Activated gamma-delta T cell (primary cell): ENCODE data around the gene SLC25A25.
"Not testable (repeated sequence)": the region's sequence is repeated elsewhere in the genome, so short reads cannot be mapped to it uniquely, and the experiment has no call there.

Experiments
- DNase-seq: peaks from one replicate; lab custom pipeline; 2025; lab: John Stamatoyannopoulos, UW

The SLC25A25 gene

DNA sequence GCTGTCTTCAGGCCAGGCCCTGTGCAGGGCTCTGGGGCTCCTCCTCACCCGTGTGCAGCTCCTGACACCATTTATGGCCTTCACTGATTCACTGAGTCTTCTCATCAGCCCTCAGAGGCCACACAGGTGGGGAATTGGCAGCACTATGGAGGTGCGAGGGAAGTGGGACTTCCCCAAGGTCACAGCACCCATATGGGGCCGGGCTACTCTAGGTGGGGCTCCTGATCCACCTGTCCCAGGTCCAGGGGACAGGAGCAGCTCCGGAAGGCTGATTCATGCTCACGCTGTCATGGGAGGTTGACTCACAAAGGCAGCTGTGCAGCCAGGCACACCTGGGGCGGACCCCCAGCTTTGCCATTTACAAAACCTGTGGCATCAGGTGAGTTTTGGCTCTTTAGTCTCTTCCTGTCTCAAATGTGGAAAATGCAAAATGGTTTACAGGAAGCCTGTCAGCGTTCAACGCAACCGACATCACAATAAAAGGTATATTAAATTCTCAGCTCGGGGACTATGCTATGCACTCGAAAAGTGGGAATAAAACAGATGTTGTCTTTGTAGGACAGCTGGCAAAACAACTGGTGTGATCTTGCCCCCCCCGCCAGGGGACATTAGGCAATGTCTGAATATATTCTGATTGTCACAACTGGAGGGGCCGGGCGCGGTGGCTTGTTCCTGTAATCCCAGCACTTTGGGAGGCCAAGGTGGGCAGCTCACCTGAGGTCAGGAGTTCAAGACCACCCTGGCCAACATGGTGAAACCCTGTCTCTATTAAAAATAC lies 15.9 kb upstream of the SLC25A25 start:
- no peak for DNase-seq

DNA sequence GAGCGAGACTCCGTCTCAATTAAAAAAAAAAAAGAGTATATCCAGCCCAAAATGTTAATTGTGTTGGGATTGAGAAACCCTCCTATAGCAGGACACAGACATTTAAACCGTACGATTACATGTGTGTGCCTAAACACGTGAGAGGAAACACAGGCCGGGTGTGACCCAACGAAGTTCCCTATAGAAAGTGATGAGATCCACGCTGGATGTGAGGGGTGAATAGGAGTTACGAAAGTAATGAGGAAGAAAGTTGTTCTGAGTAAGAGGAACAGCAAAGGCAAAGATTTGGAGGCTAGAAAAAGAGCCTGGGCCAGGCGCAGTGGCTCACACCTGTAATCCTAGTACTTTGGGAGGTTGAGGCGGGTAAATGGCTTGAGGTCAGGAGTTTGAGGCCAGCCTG lies 14.5 kb upstream of the SLC25A25 start:
- DNase-seq = no peak

DNA sequence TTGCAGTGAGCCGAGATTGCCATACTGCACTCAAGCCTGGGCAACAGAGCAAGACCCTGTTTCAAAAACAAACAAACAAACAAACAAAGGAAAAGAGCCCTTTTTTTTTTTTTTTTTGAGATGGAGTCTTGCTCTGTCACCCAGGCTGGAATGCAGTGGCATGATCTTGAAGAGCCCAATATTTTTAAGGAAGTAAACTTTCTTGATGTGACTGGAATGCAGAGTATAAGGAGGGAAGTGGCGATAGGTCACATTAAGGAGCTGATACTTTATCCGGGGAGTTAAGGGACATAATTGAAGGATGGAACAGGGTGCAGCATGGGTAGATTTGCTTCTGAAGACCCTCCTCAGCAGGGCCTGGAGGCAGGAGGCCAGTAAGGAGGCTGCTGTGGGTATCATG lies 13.9 kb upstream of the SLC25A25 start:
- DNase-seq = no peak

DNA sequence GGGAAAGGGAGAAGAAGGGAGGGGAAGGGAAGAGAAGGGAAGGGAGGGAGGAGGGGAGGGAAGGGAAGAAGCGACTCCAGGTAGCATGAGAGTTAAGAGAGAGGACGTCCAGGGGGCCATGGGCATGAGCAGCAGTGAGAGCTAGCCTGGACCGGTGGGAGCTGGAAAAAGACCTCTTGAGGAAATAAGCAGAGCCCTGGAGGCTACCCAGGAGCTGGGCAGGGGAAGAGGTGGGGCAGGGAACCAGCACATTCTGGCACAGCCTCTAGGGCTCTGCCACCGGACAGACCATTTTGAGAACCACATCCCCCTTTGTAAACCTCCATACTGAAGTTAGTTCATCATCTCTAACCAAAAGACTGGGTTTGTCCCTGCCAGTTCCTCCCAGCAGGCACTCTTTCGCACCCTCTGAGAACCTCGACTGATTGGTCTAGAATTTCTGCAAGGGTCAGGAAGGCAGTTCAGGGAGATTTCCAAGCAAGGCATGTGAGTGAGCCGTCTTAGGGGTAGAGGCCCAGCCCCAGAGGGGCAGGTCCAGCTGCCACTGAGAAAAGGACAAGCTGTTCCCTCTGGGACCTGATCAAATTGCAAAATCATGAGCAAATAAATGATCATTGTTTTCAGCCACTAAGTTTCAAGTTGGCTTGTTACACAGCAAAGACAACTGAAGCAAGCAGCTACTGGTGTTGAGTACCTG lies 12.5 kb upstream of the SLC25A25 start:
- DNase-seq = no peak

DNA sequence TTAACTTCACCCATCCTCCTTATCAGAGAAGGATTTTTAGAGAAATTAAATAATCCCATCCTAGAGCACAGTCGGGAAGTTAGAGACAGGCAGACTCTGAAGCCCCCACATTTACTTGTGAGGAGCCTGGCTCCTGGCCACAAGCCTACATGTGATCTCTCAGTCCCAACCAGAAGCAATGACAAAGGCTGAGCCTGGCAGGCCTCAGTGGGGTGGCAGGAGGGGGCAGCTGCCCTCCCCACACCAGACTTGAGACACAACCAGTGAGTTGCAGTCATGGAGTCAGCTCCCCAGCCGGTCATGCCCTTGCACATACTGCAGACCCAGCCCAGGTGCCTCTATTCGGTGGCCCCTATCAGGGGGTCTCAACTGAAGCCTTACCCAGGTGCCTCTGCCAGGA lies 11.9 kb upstream of the SLC25A25 start:
- no peak for DNase-seq

DNA sequence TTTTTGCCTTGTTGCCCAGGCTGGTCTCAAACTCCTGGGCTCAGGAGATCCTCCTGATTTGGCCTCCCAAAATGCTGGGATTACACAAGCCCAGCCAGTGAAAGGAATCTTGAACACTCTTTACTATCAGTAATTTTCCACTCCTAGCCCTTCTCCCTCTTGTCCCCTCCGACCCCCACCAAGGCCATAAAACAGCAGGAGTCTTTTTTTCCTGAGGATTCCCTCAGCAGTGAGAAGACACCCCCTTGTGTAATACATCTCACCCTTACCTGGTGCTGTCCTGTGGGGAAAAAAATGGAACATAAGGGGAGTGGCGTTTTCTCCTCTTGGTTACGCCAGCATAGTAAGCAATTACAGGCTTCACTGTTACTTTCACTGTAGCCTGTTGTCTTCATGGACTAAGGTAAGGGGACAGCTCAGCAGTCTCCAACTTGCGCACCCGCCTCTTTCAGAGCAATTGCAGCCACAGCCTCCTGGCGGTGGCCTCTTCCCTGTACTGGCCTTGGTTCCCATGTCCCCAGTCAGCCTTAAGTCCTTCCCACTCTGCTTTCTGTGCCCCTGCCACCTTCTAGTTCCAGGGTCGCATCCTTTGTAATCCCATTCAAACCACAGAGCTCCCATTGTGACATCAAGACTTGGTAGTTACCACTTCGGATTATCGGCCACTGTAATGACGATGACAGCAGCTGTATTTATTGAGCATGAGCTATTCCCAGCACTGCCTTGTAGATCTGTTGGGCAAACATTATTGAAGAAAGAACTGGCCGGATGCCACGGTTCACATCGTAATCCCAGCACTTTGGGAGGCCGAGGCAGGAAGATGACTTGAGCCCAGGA lies 10.9 kb upstream of the SLC25A25 start:
- no peak for DNase-seq

DNA sequence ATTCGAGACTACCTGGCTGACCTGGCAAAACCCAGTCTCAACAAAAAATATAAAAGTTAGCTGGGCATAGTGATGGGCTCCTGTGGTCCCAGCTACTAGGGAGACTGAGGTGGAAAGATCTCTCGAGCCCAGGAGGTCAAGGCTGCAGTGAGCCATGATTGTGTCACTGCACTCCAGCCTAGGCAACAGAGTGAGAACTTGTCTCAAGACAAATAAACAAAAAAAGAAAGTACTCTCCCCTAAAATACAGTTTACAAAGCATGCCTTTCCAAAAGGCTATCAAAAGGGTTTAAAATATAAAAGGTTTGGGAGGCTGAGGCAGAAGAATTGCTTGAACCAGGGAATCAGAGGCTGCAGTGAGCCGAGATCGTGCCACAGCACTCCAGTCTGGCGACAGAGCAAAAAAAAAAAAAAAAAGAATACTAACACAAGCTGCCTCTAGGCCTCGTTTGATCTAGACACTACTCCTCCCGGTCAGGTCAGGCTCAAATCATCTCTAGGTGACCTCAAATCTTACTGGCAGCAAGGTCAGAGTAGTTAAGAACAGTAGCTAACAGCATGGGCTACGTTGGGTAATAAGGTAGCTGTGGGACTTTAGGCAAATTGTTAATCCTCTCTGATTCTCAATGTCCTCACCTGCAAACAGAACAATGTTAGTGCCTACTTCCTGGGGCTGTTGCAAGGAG lies 10.2 kb upstream of the SLC25A25 start:
- DNase-seq = no peak

DNA sequence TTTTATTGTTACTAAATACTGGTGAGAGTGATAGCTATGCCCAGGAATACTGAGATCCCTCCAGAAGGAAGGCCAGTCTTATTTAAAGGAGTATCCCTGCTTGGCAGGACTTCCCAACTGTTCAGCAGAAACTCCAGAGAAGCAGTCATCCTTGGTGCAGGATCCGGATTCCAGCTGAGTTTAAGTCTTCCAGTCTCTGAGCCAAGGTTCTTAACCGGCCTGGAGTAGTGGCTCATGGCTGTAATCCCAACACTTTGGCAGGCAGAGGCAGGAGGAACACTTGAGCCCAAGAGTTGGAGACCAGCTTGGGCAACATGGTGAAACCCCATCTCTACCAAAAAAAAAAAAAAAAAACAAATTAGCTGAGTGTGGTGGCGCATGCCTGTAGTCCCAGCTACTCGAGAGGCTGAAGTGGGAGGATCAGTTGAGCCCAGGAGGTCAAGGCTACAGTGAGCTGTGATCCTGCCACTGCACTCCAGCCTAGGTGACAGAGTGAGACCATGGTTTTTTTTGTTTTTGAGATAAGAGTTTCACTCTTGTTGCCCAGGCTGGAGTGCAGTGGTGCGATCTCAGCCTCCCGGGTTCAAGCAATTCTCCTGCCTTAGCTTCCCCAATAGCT lies 8.6 kb upstream of the SLC25A25 start:
- DNase-seq = no peak

DNA sequence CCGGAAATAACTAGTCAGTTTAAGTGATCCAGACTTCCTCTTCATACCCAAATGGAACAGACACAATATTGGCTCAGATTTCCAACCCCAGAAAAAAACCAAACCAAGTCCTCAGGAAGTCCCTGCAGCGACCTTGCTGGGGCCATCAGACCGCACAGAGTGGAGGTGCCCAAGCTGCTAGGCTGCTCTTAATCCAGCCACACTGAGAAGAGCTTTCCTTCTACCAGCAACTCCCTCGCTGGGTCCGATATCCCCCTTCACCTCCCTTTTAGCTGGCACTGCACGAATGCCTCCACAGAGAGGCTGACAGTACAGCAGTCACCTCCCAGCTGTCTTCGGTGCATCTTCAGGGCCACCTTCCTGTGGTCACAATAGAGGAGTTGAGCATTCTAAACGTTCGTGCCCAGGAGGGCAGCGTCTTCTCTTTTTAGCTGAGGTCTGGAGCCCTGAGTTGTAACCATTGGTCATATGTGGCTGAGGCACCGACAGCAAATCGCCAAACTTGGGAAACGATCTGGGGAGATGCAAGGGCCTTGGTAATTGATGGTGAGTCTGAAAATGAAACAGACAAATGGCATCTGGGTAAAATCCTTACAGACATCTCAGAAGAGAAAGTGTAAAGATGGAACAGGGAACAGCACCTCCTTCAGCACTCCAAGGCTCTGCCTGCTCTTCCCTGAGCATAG lies 6.6 kb upstream of the SLC25A25 start:
- DNase-seq = no peak

DNA sequence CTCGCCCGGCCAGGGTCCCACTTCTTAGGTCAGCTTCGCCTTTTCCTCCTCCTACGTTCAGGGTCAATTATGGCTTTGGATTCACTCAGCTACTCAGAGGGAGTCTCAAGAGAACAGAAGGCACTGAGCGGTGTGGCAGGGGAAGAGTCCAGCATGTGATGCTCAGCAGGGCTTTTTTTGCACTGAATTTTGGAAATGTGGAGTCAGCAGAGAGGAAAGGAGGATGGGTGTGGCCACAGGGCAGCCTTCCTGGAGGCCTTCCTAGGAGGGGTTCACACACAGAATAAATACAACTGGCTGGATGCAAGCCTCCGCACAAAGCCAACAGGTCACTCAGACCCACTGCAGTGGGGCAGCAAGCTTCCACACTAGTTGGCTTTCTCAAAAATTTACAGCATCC lies 5.8 kb upstream of the SLC25A25 start:
- DNase-seq = no peak

DNA sequence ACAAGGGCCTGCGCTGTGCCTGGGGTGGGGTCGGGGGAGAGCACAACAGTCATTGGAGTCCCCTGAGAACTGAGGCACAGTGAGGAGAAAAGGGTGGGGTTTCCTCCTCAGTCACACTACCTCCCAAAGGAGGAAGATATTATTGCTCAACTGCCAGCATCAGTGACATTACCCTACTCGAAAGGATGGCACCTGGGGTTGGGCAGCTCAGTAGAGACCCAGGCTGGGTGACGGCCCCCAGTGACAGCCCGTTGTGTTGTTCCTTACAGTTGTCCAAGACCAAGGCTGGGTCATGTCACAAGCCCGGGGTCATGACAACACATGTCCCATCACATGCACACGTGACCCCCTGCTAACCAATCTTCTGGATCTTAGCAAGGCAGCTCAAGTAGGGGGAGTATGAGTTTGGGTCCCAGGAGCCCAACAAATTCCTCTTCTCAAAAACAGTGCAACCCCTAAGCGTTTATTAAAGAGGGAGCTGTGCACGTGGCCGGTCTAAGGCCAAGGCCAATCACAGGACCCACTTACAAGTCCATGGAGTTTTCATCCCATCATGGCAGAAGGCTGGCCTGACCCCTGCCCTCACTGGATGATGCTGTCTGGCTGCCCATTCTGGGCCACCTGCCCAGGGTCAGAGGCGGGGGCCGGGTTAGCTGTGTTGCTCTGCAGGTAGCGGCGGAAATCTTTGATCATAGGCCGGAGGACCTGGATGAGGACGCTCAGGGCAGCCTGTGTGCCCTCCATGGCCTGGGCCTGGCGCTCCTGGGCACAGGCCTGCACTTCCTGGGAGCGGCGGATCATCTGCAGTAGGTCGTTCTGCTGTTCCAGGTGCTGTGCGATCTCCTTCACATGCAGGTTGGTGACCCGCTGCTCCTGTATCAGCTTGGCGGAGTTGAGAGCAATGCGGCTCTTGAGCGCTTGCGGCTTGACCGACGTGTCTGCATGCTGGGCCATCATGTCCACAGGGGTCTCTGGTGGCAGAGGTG lies 4.9 kb upstream of the SLC25A25 start:
- no peak for DNase-seq

DNA sequence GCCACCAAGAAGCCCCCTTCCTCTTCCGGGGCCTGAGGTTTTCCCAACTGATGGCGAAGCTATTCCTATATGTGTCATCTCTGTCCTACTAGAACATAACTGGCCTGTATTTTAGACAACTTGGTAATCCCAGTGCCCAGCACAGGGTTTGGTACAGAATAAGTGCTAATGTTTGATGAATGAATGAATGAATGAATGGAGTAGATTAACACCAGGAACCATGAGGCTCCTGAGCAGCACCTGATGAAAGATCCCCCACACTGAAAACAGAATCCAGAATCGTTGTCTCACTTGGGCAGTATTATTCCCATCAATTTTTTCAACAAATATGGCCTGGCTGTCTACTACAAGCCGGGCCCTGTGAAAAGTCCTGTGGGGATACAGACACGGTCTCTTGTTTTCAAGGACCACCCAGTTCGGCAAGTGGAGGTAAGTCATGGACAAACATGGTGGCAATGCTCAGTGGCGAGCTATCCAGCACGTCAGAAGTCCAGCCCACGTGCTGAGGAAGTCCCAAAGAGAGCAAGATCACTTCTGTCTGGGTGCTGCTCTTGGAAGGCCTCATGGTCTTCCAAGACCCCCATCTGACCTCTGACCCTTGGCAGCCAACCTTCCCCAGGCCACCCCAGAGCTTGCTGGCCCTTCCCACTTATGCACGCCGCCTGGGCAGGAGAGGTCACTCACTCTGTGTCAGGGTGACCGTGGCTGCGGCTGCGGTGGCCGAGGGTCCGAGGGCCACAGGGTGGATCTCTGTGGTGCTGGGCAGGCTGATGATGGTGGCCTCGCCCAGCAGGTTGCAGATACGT lies 1.9 kb upstream of the SLC25A25 start:
- no peak for DNase-seq

DNA sequence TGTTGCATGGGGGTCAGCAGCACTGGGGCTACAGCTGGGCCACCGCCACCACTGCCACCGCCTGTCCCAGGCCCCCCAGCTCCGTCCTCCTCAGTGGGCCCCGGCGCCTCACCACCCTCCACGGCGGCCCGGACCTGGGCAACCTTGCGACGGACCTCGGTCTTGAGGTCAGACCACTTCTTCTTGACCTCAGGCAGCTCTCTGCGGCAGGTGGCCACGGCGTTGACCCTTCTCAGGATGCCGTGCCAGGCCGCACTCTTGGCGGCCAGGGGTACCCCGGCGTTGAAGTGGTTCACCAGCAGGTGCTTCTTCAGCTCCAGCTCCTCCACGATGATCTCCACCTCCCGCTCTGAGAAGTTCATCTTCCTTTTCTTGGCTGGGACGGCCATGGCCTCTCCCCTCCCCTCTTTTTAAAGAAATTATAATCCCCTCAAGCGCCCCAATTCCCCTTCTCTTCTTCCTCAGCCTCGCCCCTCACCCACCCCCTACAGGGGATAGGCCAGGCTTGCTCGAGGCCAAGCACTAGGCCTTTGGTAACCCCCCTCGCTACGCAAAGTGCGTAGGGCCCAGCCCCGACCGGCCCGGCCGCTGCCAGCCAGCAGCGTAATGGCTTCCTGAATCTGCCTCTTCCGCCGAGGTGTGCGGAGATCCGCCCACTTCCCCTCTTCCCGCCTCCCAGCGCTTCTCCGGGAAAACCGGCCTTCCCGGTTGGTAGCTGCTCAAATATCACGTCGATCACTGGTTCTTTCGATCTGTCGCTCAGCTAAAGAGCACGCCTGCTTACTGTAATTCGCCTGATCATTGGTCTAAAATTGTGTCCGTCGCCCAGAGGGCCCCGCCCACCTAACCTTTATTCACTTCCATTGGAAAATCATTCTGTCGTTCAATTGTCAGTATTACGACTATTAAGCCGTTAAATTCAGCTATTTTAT lies 1.1 kb upstream of the SLC25A25 start, which contains the start of gene NAIF1:
Gene NAIF1, minus strand, starts transcription at position 608 of the 932 bp plus-strand sequence. Its CDS starts 219 bp downstream, at position 389.
- DNase-seq = peak; percentile 73

DNA sequence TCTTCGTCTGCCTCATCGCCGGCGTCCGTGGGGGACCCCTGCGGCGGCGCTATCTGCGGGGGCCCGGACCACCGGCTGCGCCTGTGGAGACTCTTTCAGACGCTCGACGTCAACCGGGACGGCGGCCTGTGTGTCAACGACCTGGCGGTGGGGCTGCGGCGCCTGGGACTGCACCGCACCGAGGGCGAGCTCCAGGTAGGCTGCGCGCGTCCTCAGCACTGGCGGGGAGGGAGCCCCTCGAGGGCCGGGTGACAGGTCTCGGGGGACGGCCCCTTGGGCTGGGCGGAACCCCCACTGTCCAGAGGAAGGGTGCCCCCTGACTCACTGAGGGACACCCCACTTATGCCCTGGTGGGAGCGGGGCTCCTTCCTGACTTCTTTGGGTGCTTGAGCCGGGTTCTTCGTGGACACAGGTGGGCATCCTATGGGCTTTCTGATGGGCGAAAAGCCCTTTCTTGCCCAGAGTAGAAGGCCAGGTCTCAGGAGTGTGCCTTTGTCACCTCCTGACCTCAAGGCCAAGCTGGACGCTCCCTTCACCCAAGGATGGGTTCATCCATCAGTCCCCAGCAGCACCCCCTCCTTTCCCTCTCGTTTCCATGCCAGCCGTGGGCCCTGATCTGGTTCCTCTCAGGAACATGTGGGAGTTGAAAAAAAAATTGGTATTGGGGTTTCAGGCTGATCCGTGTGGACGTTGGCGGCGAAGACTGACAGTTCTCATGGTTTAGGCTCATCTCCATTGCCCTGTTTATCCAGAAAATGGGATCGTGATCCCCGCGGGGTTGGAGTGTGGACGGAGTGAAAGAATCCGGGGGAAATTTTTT lies 564 bp downstream of the SLC25A25 start:
- peak; percentile 61 for DNase-seq

DNA sequence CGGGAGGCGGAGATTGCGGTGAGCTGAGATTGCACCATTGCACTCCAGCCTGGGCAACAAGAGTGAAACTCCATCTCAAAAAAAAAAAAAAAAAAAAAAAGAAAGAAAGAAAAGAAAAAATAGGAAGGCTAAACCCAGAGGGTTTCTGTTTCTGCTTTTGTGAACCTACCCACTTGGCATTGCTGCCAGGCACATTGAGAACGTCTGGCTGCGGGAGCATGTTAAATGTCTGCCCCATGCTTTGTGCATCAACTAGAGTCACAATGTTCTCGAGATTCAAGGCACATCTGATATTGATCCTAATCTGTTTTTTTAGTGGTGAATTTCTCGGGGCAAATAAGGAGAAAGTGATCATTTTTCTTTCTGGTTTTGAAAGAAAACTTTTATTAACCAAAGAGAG lies 2.8 kb downstream of the SLC25A25 start:
- no peak for DNase-seq

DNA sequence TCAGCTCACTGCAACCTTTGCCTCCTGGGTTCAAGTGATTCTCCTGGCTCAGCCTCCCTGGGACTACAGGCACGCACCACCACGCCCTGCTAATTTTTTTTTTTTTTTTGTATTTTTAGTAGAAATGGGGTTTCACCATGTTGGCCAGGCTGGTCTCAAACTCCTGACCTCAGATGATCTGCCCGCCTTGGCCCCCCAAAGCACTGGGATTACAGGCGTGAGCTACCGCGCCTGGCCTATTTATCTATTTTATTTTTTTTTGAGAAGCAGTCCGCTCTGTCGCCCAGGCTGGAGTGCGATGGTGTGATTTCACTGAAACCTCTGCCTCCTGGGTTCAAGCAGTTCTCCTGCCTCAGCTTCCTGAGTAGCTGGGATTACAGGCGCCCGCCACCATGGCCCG lies 3.4 kb downstream of the SLC25A25 start:
- not testable (repeated sequence) for DNase-seq
